Liver (tissue), 9 donors: ENCODE results near the gene RNASE8. TPM values are rescaled to one million over a fixed set of nuclear protein-coding genes. Genes with fewer than 3 reads are reported as not detected.
A peak's percentile ranks its signal among the peaks of the same experiment; 100 is the strongest.

Experiments
- DNase-seq: peaks from one replicate; pipeline ENCODE4 v3.0.0-alpha.2; 2017; ENCODE audit warnings: low spot score
- H3K27ac ChIP-seq, 2 donors: one replicate each; pipeline ENCODE4 v1.7.0; 2013; ENCODE audit warnings: inconsistent platforms in 2 of 2, low read length in 2 of 2, control low read depth in 1 of 2, low read depth in 1 of 2, mild to moderate bottlenecking in 1 of 2
- H3K27me3 ChIP-seq, 4 donors: one replicate each; pipeline versions ENCODE4 v1.6.1 to v1.7.0; 2013; ENCODE audit warnings: low read length in 3 of 4, inconsistent platforms in 1 of 4, mild to moderate bottlenecking in 1 of 4, moderate library complexity in 1 of 4; ENCODE audit not compliant: control insufficient read depth in 4 of 4, insufficient read depth in 4 of 4
- H3K36me3 ChIP-seq, 4 donors: one replicate each; pipeline versions ENCODE4 v1.6.1 to v1.7.0; 2013; ENCODE audit warnings: low read length in 3 of 4, mild to moderate bottlenecking in 3 of 4, low read depth in 1 of 4, moderate library complexity in 1 of 4; ENCODE audit not compliant: control insufficient read depth in 4 of 4, insufficient read depth in 3 of 4
- H3K4me1 ChIP-seq, 4 donors: one replicate each; pipeline versions ENCODE4 v1.6.1 to v1.7.0; 2013; ENCODE audit warnings: low read length in 3 of 4, mild to moderate bottlenecking in 3 of 4, moderate library complexity in 1 of 4; ENCODE audit not compliant: control insufficient read depth in 4 of 4, insufficient read depth in 4 of 4
- H3K4me3 ChIP-seq, 3 donors: one replicate each; pipeline versions ENCODE4 v1.6.1 to v1.7.0; 2013; ENCODE audit warnings: low read length in 3 of 3, control low read depth in 1 of 3, low read depth in 1 of 3, mild to moderate bottlenecking in 1 of 3
- H3K9ac ChIP-seq, 2 donors: one replicate each; pipeline ENCODE4 v1.7.0; 2013; ENCODE audit warnings: low read length in 2 of 2, mild to moderate bottlenecking in 2 of 2, moderate library complexity in 2 of 2, control low read depth in 1 of 2, low read depth in 1 of 2
- H3K9me3 ChIP-seq, 4 donors: one replicate each; pipeline versions ENCODE4 v1.6.1 to v1.7.0; 2013; ENCODE audit warnings: low read length in 3 of 4; ENCODE audit not compliant: control insufficient read depth in 4 of 4
- CTCF ChIP-seq: fragments of 150-350 bp; IDR thresholded peaks from 2 replicates; pipeline ENCODE4 v1.5.1; 2017; ENCODE audit warnings: improper control_type of control experiment, low read depth, low read length; ENCODE audit not compliant: missing input control
- EGR1 ChIP-seq, 2 donors: IDR thresholded peaks; 2 replicates each; pipeline ENCODE4 v1.6.1; 2016 to 2018; ENCODE audit warnings: antibody characterized with exemption in 2 of 2, low read depth in 2 of 2
- FOXA1 ChIP-seq: IDR thresholded peaks from 2 replicates; pipeline ENCODE4 v1.6.1; 2016; ENCODE audit warnings: antibody characterized with exemption
- FOXA2 ChIP-seq: IDR thresholded peaks from 2 replicates; pipeline ENCODE4 v1.6.1; 2016; ENCODE audit warnings: antibody characterized with exemption
- GABPA ChIP-seq, 2 donors: IDR thresholded peaks in 1 of 2; conservative IDR thresholded peaks in 1 of 2; 2 replicates each; pipeline ENCODE4 v1.6.1; 2016; ENCODE audit warnings: antibody characterized with exemption in 2 of 2, mild to moderate bottlenecking in 1 of 2, moderate library complexity in 1 of 2
- HNF4A ChIP-seq, 2 donors: conservative IDR thresholded peaks; 2 replicates each; pipeline ENCODE4 v1.6.1; 2016; ENCODE audit warnings: antibody characterized with exemption in 2 of 2, mild to moderate bottlenecking in 2 of 2
- HNF4G ChIP-seq: IDR thresholded peaks from 2 replicates; pipeline ENCODE4 v1.6.1; 2016; ENCODE audit warnings: antibody characterized with exemption
- JUND ChIP-seq, 2 donors: IDR thresholded peaks; 2 replicates each; pipeline ENCODE4 v1.6.1; 2016; ENCODE audit warnings: antibody characterized with exemption in 2 of 2
- MAX ChIP-seq: IDR thresholded peaks from 2 replicates; pipeline ENCODE4 v1.6.1; 2016; ENCODE audit warnings: antibody characterized with exemption
- NR2F2 ChIP-seq: IDR thresholded peaks from 2 replicates; pipeline ENCODE4 v1.6.1; 2016; ENCODE audit warnings: antibody characterized with exemption
- RAD21 ChIP-seq, 2 donors: IDR thresholded peaks; 2 replicates each; pipeline ENCODE4 v1.6.1; 2016; ENCODE audit warnings: antibody characterized with exemption in 2 of 2, mild to moderate bottlenecking in 2 of 2
- RXRA ChIP-seq, 2 donors: IDR thresholded peaks; 2 replicates each; pipeline ENCODE4 v1.6.1; 2017 to 2018; ENCODE audit warnings: antibody characterized with exemption in 2 of 2, mild to moderate bottlenecking in 1 of 2
- SP1 ChIP-seq: IDR thresholded peaks from 2 replicates; pipeline ENCODE4 v1.6.1; 2018; ENCODE audit warnings: antibody characterized with exemption, mild to moderate bottlenecking
- TAF1 ChIP-seq: conservative IDR thresholded peaks from 2 replicates; pipeline ENCODE4 v1.6.1; 2016; ENCODE audit warnings: antibody characterized with exemption, mild to moderate bottlenecking
- YY1 ChIP-seq: IDR thresholded peaks from 2 replicates; pipeline ENCODE4 v1.6.1; 2016; ENCODE audit warnings: antibody characterized with exemption, mild to moderate bottlenecking
- WGBS: extraction: QIAGEN DNeasy Blood & Tissue Kit; methylation state at CpG from one replicate; pipeline ENCODE4 v1.1.7; 2013; 5-methylcytosine and 5-hydroxymethylcytosine counted together
- polyA plus RNA-seq, 2 donors: library from polyadenylated mRNA; stranded (reverse) in 1 of 2; unstranded in 1 of 2; fragments of 200-250 nt in 1 of 2; fragments of >200 nt in 1 of 2; fragmentation: Nextera tagmentation in 1 of 2; extraction: Ambion mirVana in 1 of 2; gene quantifications; one replicate each; pipeline versions ENCODE4 v1.2.1 to v1.2.3, GENCODE V29; 2013 to 2015
- total RNA-seq, 2 donors: library from RNA; depleted of rRNA; stranded (reverse); fragments of >200 nt; gene quantifications; one replicate each; pipeline ENCODE4 v1.2.3, GENCODE V29; 2014
- TF ChIP-seq, protein P1 (sequence below): IDR thresholded peaks from 2 replicates; pipeline ENCODE4 v1.6.1; 2016; ENCODE audit warnings: antibody characterized with exemption
- TF ChIP-seq, protein P2 (sequence below): IDR thresholded peaks from 2 replicates; pipeline ENCODE4 v1.6.1; 2016; ENCODE audit warnings: antibody characterized with exemption
- TF ChIP-seq, protein P3 (sequence below): IDR thresholded peaks from 2 replicates; pipeline ENCODE4 v1.6.1; 2016; ENCODE audit warnings: antibody characterized with exemption, mild to moderate bottlenecking
- donor health status: healthy.
- donor health status: healthy.
- donor health status: healthy.
- donor health status: healthy.
- donor health status: healthy.

Gene RNASE8
- total and polyA plus RNA-seq, 4 donors = not detected

DNA sequence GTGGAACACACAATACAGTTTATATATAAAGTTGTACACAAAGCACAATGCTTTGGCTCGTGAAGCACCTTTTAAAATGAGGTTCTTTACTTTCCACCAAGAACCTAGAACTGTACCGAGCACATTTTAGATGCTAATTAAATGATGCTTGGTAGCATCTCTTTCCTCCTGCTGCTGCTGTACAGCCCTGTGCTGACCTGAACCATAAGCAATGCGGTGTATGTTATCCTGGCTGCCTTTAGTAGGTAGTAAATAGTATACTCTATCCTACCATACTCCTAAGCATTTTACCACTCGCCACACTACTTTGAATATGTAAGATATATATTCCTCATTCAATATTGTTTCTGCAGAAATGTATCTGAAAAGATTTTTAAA, 2.9 kb upstream of the RNASE8 start:
- no peak for DNase-seq
- Histone ChIP-seq H3K4me1 (peaks cover 18 to 52% (median 37%) of the 10 kb centered on the region in 4 donors), H3K27me3 (no peaks in the 10 kb centered on the region), H3K4me3 (peak overlapping the region in 1 of 3 donors; percentile 28), H3K36me3 (no peaks in the 10 kb centered on the region), H3K9ac (peak overlapping the region in 1 of 2 donors; percentile 55), H3K9me3 (no peaks in the 10 kb centered on the region), H3K27ac (peak overlapping the region; percentile 72 to 84)
- no peak for TF ChIP-seq GABPA (IDR thresholded peaks at IDR 0.05 in 1 of 2, conservative IDR thresholded peaks at IDR 0.05 in 1 of 2)
- peak; percentile 40 for TF ChIP-seq SP1
- TF ChIP-seq TAF1 = no peak
- WGBS = 31% methylated on average over 4 of the region's 4 CpGs

- Histone ChIP-seq H3K36me3 (no peaks in the 10 kb centered on the region), H3K27me3 (no peaks in the 10 kb centered on the region), H3K27ac (peak overlapping the region; percentile 72 to 84), H3K4me3 (peak overlapping the region in 2 of 3 donors; percentile 10 to 24), H3K4me1 (peaks cover 15 to 56% (median 44%) of the 10 kb centered on the region in 4 donors), H3K9ac (peak overlapping the region in 1 of 2 donors; percentile 25), H3K9me3 (no peaks in the 10 kb centered on the region)
- TF ChIP-seq, protein P1, sequence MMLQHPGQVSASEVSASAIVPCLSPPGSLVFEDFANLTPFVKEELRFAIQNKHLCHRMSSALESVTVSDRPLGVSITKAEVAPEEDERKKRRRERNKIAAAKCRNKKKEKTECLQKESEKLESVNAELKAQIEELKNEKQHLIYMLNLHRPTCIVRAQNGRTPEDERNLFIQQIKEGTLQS = peak; percentile 71
- TF ChIP-seq CTCF (peak; percentile 34), RAD21 (IDR thresholded peaks at IDR 0.05) (peak; percentile 55 to 68), RXRA (IDR thresholded peaks at IDR 0.05) (peak; percentile 88 to 96), TAF1 (peak; percentile 73), SP1 (peak; percentile 97), HNF4G (peak; percentile 63), GABPA (IDR thresholded peaks at IDR 0.05 in 1 of 2, conservative IDR thresholded peaks at IDR 0.05 in 1 of 2) (peak in 1 of 2 donors; percentile 74), EGR1 (IDR thresholded peaks at IDR 0.05; ENCODE audit: low read depth in 2 of 2) (peak; percentile 64 to 94), FOXA2 (peak; percentile 81), NR2F2 (no peak), FOXA1 (peak; percentile 70), HNF4A (conservative IDR thresholded peaks at IDR 0.05) (peak; percentile 87 to 94), YY1 (peak; percentile 93), MAX (peak; percentile 99), JUND (IDR thresholded peaks at IDR 0.05) (peak; percentile 86 to 97)
- TF ChIP-seq, protein P2, sequence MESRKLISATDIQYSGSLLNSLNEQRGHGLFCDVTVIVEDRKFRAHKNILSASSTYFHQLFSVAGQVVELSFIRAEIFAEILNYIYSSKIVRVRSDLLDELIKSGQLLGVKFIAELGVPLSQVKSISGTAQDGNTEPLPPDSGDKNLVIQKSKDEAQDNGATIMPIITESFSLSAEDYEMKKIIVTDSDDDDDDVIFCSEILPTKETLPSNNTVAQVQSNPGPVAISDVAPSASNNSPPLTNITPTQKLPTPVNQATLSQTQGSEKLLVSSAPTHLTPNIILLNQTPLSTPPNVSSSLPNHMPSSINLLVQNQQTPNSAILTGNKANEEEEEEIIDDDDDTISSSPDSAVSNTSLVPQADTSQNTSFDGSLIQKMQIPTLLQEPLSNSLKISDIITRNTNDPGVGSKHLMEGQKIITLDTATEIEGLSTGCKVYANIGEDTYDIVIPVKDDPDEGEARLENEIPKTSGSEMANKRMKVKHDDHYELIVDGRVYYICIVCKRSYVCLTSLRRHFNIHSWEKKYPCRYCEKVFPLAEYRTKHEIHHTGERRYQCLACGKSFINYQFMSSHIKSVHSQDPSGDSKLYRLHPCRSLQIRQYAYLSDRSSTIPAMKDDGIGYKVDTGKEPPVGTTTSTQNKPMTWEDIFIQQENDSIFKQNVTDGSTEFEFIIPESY = peak; percentile 83
- TF ChIP-seq, protein P3, sequence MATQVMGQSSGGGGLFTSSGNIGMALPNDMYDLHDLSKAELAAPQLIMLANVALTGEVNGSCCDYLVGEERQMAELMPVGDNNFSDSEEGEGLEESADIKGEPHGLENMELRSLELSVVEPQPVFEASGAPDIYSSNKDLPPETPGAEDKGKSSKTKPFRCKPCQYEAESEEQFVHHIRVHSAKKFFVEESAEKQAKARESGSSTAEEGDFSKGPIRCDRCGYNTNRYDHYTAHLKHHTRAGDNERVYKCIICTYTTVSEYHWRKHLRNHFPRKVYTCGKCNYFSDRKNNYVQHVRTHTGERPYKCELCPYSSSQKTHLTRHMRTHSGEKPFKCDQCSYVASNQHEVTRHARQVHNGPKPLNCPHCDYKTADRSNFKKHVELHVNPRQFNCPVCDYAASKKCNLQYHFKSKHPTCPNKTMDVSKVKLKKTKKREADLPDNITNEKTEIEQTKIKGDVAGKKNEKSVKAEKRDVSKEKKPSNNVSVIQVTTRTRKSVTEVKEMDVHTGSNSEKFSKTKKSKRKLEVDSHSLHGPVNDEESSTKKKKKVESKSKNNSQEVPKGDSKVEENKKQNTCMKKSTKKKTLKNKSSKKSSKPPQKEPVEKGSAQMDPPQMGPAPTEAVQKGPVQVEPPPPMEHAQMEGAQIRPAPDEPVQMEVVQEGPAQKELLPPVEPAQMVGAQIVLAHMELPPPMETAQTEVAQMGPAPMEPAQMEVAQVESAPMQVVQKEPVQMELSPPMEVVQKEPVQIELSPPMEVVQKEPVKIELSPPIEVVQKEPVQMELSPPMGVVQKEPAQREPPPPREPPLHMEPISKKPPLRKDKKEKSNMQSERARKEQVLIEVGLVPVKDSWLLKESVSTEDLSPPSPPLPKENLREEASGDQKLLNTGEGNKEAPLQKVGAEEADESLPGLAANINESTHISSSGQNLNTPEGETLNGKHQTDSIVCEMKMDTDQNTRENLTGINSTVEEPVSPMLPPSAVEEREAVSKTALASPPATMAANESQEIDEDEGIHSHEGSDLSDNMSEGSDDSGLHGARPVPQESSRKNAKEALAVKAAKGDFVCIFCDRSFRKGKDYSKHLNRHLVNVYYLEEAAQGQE = peak; percentile 62
- WGBS = 25% methylated on average over 5 of the region's 5 CpGs
- DNase-seq = peak; percentile 44
These were observed 2.0 kb upstream of the RNASE8 start for GRCh38 chr14:21055432-21056117.
